GM12872 (cell line): ENCODE data around the gene CSF2.

Experiments
- TF ChIP-seq, protein P1 (sequence below): IDR thresholded peaks from 3 replicates; pipeline ENCODE4 v1.5.1; 2011; ENCODE audit warnings: low read depth, mild to moderate bottlenecking, low read length, moderate library complexity; ENCODE audit not compliant: insufficient read depth

Gene CSF2

DNA sequence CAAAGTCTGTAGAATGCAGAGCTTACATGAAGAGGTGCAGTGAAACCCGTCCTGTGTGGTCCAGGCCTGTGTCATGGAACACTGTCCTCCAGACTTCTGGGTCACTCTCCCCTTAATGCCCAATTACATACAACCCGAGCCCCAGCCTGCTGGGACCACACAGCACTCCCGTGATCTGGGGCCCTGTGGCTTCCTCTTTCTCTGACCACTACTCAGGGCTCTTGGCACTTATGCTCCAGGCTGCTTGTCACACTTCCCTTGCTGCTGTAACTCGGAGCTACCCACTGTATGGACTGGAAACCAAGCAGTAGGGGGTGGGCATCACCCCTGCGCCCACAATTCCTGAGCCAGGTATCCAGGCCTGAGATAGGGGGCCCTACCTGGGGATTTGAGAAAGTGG is 23.5 kb upstream of the CSF2 start:
- TF ChIP-seq, protein P1, sequence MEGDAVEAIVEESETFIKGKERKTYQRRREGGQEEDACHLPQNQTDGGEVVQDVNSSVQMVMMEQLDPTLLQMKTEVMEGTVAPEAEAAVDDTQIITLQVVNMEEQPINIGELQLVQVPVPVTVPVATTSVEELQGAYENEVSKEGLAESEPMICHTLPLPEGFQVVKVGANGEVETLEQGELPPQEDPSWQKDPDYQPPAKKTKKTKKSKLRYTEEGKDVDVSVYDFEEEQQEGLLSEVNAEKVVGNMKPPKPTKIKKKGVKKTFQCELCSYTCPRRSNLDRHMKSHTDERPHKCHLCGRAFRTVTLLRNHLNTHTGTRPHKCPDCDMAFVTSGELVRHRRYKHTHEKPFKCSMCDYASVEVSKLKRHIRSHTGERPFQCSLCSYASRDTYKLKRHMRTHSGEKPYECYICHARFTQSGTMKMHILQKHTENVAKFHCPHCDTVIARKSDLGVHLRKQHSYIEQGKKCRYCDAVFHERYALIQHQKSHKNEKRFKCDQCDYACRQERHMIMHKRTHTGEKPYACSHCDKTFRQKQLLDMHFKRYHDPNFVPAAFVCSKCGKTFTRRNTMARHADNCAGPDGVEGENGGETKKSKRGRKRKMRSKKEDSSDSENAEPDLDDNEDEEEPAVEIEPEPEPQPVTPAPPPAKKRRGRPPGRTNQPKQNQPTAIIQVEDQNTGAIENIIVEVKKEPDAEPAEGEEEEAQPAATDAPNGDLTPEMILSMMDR, result no peak

DNA sequence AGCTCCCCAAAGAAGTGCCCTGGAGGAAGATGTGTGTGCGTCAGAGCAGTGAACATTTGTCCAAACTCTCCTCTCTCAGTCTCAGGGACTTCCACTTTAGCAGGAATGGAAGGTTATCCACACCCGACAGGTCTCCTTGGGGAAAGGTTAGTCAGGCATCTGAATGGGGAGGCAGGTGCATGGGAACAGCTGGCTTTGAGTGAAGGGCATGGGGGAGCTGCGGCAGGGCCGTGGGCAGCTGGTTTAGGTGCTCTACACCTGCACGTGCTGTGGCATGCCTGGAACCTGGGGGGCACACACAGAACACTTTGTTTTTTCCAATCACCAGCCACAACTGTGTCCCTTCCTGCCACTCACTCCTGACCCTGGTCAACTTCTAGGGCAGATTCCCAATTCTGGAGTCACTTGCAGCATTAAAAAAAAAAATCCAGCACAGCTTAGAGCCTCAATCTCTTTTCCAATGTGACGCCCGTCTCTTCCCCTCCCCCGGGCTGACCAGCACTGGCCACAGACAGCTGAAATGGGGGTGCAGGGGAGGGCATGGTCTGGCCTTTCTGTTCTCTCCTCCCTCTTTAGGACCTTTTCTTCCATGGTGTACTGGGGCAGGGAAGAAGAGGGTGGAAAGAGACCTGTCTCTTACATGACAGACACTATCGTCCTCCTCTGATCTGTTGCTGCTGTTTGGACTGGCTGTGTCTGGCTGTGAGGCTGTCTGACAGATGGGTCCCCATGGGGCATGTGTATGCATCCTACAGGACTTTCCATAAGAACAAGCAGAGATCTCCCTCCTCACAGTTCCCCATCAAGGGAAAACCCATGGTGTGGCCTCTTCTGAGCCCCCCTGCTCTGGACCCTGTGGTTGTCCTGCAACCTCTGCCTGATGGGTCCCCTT is 22.7 kb upstream of the CSF2 start:
- TF ChIP-seq, protein P1, result no peak

DNA sequence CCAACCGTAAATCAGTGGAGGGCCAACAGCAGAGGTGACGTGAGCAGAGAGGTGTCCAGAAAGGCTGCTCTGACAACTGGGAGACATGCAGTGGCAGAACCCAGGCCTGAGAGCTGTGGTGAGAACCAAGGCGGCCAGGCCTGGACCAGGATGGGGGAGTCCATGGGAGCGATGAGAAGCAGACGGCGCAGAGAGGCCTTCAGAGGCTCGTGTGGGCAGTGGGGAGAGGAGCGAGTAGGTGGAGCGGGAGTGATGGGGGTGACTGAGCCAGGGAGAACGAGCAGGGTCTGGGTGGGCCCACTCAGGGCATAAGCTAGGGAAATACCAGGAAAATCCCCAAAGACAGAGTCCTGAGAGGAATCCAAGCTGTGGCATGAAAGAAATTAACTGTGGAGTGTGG is 21.1 kb upstream of the CSF2 start:
- TF ChIP-seq, protein P1, result no peak

DNA sequence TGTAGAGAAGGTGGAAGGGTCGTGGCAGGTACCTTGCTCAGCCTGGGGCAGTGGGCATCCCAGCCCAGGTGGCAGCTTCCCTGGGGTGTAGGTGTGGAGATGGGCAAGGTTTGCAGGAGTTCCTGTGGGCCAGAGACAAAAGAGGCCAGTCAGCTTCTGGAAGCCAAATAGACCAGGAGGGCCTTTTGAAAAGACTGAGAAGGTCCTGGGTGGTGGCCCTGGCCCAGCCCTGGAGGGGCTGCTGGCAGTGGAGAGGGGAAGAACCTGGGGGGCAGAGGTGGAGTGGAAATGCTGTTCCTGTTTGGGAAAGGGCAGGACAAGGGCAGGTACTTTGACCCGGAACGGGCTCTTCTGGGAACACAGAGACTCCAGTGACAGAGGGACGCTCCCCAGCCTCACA is 20.1 kb upstream of the CSF2 start:
- TF ChIP-seq, protein P1, result no peak

DNA sequence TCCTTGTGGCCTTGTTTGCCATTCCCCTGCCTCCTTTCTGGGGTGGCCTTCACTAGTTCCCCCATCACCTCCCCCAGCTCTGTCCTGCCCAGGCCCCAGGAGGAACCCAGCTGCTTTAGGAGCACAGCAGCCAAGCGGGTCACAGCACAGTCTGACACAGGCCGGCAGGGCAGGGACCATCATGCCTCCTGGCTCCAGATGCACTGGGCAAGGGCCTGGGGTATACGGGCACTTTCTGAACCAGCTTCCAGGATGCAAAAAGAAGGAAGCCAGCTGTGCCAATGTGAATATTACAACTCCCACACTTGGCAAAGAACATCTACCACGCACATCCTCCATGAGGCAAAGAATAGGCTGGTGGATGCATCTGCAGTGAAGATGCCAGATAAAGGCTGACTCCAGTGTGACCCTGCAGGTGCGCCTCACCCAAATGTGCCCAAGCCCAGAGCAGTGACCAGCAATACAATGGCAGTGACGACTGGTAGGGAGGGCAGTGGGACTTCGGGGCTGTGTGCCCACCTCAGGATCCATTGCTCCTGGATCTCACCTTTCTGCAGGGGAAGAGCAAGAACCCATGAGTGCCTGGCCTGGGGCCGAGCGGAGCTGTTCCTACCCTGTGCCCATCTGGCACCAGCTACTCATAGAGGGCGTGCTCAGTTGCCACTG is 19.4 kb upstream of the CSF2 start:
- TF ChIP-seq, protein P1, result no peak

DNA sequence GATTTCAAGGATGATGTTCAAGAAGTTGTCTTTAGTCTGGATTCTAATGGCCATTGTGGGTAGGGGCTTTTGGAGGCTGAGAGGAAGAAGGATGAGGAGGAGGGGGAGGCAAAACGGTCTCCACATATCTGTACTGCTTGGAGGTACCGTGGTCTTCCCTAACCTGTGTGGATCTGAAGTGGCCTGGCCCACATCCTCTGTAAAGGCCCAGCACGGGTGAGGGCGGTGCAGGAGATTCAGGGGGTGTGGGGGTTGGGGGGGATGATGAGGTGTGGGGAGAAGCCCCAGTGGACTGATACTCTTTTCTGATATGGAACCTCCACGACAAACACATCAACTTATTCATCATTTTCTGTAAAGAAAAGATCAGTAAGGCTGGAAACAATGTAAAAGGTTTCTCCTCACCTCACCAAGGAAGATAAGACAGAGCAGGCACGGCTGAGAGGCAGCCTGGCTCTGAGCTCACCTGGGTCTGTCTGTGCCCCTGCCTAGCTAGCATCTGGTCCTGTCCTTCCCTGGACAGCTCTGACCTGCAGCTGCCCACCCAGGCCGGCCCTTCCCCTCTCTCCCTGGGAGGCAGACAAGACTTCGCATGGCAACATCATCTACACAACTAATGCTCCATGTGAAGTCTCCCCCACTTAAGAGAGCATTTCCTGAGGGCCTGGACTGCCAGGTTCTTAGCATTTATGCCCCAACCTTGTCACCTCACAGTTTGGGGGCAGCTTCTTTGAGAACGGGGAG is 18.7 kb upstream of the CSF2 start:
- TF ChIP-seq, protein P1, result no peak

DNA sequence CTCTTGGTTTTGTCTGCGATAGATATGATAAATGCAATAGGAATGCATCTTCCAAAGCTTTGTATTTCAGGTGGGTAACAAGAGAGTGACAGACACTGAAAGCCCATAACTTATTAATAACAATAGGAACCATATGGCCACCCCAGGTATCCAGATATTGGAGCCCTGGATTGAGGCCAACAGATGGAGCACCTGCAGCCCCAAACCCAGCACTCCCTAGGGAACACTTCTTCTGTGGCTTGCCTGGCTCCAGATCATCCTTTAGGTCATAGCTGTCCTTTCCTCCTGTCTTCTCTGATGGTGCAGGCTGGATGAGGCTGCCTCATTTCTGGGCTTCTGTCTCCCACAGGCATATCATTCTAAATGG is 18.2 kb upstream of the CSF2 start:
- TF ChIP-seq, protein P1, result no peak
